Measurements from ENCODE around the gene LRAT.
"Not testable (repeated sequence)": the region's sequence is repeated elsewhere in the genome, so short reads cannot be mapped to it uniquely, and the experiment has no call there.

LRAT gene

GRCh38 chr4:154720123-154720522, 23.7 kb upstream of the LRAT start:
- DNase-seq, result no peak

GRCh38 chr4:154720618-154721267, 23.1 kb upstream of the LRAT start:
- Histone ChIP-seq H4K20me1 (ENCODE audit: insufficient read depth, low read length) (no peaks in the 10 kb centered on the region), H3K79me2 (ENCODE audit: insufficient read depth, low read length) (no peaks in the 10 kb centered on the region), H3K4me3 (ENCODE audit: low read depth in 1 of 2, low read length in 2 of 2) (no peak overlapping the region), H3K27me3 (ENCODE audit: insufficient read depth, low read length, poor library complexity) (no peaks in the 10 kb centered on the region), H3K4me2 (ENCODE audit: insufficient read depth, low read length) (no peak overlapping the region), H3K36me3 (ENCODE audit: insufficient read depth, low read length) (no peaks in the 10 kb centered on the region), H2AFZ (ENCODE audit: low read depth, low read length) (no peak overlapping the region), H3K4me1 (ENCODE audit: insufficient read depth, low read length) (no peaks in the 10 kb centered on the region), H3K9me3 (ENCODE audit: insufficient read depth, low read length, severe bottlenecking) (no peaks in the 10 kb centered on the region), H3K27ac (ENCODE audit: low read length) (no peak overlapping the region), H3K9ac (ENCODE audit: low read depth, low read length) (no peak overlapping the region)
- no peak for ATAC-seq (ENCODE audit: insufficient read depth, low read depth)
- no peak for TF ChIP-seq CTCF (IDR thresholded peaks at IDR 0.05; ENCODE audit: borderline replicate concordance, extremely low read depth, low read length, poor library complexity, severe bottlenecking)
- no peak for TF ChIP-seq EZH2 (IDR thresholded peaks at IDR 0.05; ENCODE audit: borderline replicate concordance, low read depth, low read length, severe bottlenecking)
- DNase-seq, result no peak

More at GRCh38 chr4:154720123-154720522, 23.7 kb upstream of the LRAT start:
- no peak overlapping the region for H3K27ac ChIP-seq (ENCODE audit: low read length)
- no peak overlapping the region for H3K4me2 ChIP-seq (ENCODE audit: insufficient read depth, low read length)
- H3K4me1 ChIP-seq (ENCODE audit: insufficient read depth, low read length), result no peaks in the 10 kb centered on the region
- no peak overlapping the region for H2AFZ ChIP-seq (ENCODE audit: low read depth, low read length)
- H3K36me3 ChIP-seq (ENCODE audit: insufficient read depth, low read length), result no peaks in the 10 kb centered on the region
- H3K79me2 ChIP-seq (ENCODE audit: insufficient read depth, low read length), result no peaks in the 10 kb centered on the region
- TF ChIP-seq CTCF (IDR thresholded peaks at IDR 0.05; ENCODE audit: borderline replicate concordance, extremely low read depth, low read length, poor library complexity, severe bottlenecking) (no peak), EZH2 (IDR thresholded peaks at IDR 0.05; ENCODE audit: borderline replicate concordance, low read depth, low read length, severe bottlenecking) (no peak)
- no peaks in the 10 kb centered on the region for H3K27me3 ChIP-seq (ENCODE audit: insufficient read depth, low read length, poor library complexity)
- H3K4me3 ChIP-seq (ENCODE audit: low read depth in 1 of 2, low read length in 2 of 2), result no peak overlapping the region
- no peak for ATAC-seq (ENCODE audit: insufficient read depth, low read depth)
- no peaks in the 10 kb centered on the region for H3K9me3 ChIP-seq (ENCODE audit: insufficient read depth, low read length, severe bottlenecking)
- no peak overlapping the region for H3K9ac ChIP-seq (ENCODE audit: low read depth, low read length)
- no peaks in the 10 kb centered on the region for H4K20me1 ChIP-seq (ENCODE audit: insufficient read depth, low read length)

GRCh38 chr4:154722262-154722661, 21.5 kb upstream of the LRAT start:
- no peak overlapping the region for H3K4me3 ChIP-seq (ENCODE audit: low read depth in 1 of 2, low read length in 2 of 2)
- no peaks in the 10 kb centered on the region for H3K79me2 ChIP-seq (ENCODE audit: insufficient read depth, low read length)
- H3K4me1 ChIP-seq (ENCODE audit: insufficient read depth, low read length), result no peaks in the 10 kb centered on the region
- no peaks in the 10 kb centered on the region for H3K27me3 ChIP-seq (ENCODE audit: insufficient read depth, low read length, poor library complexity)
- H3K9ac ChIP-seq (ENCODE audit: low read depth, low read length), result no peak overlapping the region
- ATAC-seq (ENCODE audit: insufficient read depth, low read depth), result no peak
- no peaks in the 10 kb centered on the region for H4K20me1 ChIP-seq (ENCODE audit: insufficient read depth, low read length)
- TF ChIP-seq EZH2 (IDR thresholded peaks at IDR 0.05; ENCODE audit: borderline replicate concordance, low read depth, low read length, severe bottlenecking) (no peak), CTCF (IDR thresholded peaks at IDR 0.05; ENCODE audit: borderline replicate concordance, extremely low read depth, low read length, poor library complexity, severe bottlenecking) (no peak)
- H3K4me2 ChIP-seq (ENCODE audit: insufficient read depth, low read length), result no peak overlapping the region
- H3K27ac ChIP-seq (ENCODE audit: low read length), result no peak overlapping the region
- H3K36me3 ChIP-seq (ENCODE audit: insufficient read depth, low read length), result no peaks in the 10 kb centered on the region
- no peaks in the 10 kb centered on the region for H3K9me3 ChIP-seq (ENCODE audit: insufficient read depth, low read length, severe bottlenecking)
- H2AFZ ChIP-seq (ENCODE audit: low read depth, low read length), result no peak overlapping the region
- no peak for DNase-seq

- H3K4me3 ChIP-seq (ENCODE audit: low read depth in 1 of 2, low read length in 2 of 2); H3K9ac ChIP-seq (ENCODE audit: low read depth, low read length); H4K20me1 ChIP-seq (ENCODE audit: insufficient read depth, low read length); H3K4me2 ChIP-seq (ENCODE audit: insufficient read depth, low read length); H3K4me1 ChIP-seq (ENCODE audit: insufficient read depth, low read length); ATAC-seq (ENCODE audit: insufficient read depth, low read depth); H3K36me3 ChIP-seq (ENCODE audit: insufficient read depth, low read length); H3K27ac ChIP-seq (ENCODE audit: low read length); H3K9me3 ChIP-seq (ENCODE audit: insufficient read depth, low read length, severe bottlenecking); H3K27me3 ChIP-seq (ENCODE audit: insufficient read depth, low read length, poor library complexity); DNase-seq; H2AFZ ChIP-seq (ENCODE audit: low read depth, low read length); H3K79me2 ChIP-seq (ENCODE audit: insufficient read depth, low read length): not testable (repeated sequence)
Measured at GRCh38 chr4:154723601-154724000, 20.2 kb upstream of the LRAT start.
